Thoracic aorta (tissue), 2 donors: ENCODE measurements around the gene MYO15B. TPM values are rescaled to one million over a fixed set of nuclear protein-coding genes. Genes with fewer than 3 reads are reported as not detected.

Source experiments
- ATAC-seq: fragments of 150-250 bp; one replicate; pipeline ENCODE4 v1.8.0; 2017; ENCODE audit warnings: low read depth; ENCODE audit not compliant: insufficient number of reproducible peaks, low FRiP score
- DNase-seq: peaks from one replicate; pipeline ENCODE4 v3.0.0-alpha.2; 2020; ENCODE audit warnings: low spot score
- H3K27ac ChIP-seq, 2 donors: fragments of 200-600 bp; sonication (generic); 1 replicate in 1 of 2; 2 replicates in 1 of 2; pipeline ENCODE4 v1.5.1; 2016; ENCODE audit warnings: mild to moderate bottlenecking in 2 of 2, moderate library complexity in 2 of 2
- H3K27me3 ChIP-seq: fragments of 200-600 bp; sonication (generic); replicated peaks from 2 replicates; pipeline ENCODE4 v1.6.0; 2016; ENCODE audit warnings: mild to moderate bottlenecking; ENCODE audit not compliant: insufficient read depth
- H3K36me3 ChIP-seq: fragments of 200-600 bp; sonication (generic); one replicate; pipeline ENCODE4 v1.5.1; 2016
- H3K4me1 ChIP-seq, 2 donors: fragments of 200-600 bp; sonication (generic); 1 replicate in 1 of 2; 2 replicates in 1 of 2; pipeline versions ENCODE4 v1.5.1 to v1.6.0; 2016; ENCODE audit warnings: low read depth in 2 of 2, mild to moderate bottlenecking in 1 of 2; ENCODE audit not compliant: control insufficient read depth in 1 of 2
- H3K4me3 ChIP-seq: fragments of 200-600 bp; sonication (generic); 2 replicates; pipeline ENCODE4 v1.5.1; 2016; ENCODE audit warnings: mild to moderate bottlenecking
- H3K9me3 ChIP-seq: fragments of 200-600 bp; sonication (generic); 2 replicates; pipeline ENCODE4 v1.5.1; 2016
- total RNA-seq, 2 donors: library from RNA; depleted of rRNA; stranded (reverse); fragments of >200 nt; gene quantifications; one replicate each; pipeline versions ENCODE4 v1.1.0 to v1.2.3, GENCODE V29; 2016
- TF ChIP-seq, protein P1 (sequence below): fragments of 200-600 bp; sonication (generic); IDR thresholded peaks from one replicate; pipeline ENCODE4 v1.5.1; 2019; ENCODE audit warnings: antibody characterized with exemption

Gene MYO15B
- total RNA-seq, 2 donors from 2014 or later = 103 to 151 TPM

DNA sequence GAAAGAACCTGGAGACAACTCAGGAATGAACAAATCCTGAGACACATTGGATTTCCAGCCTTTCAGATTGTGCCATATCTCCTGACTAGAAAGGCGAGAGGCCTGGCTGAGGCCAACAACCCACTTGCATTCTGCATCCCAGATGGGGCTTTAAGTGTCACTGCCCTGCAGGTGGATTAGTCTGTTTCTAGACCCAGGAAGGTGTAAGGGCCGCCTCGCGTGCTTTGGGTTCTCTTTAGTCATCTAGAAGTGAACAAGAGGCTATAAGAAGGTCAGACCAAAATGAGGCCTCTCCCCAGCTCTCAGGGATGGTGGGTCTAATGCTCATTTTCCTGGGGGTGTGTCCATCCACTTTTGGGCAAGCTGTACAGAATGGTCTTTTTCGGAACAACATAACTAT is 84.4 kb downstream of the MYO15B start:
- Histone ChIP-seq H3K36me3 (peaks cover 39% of the 10 kb centered on the region), H3K27ac (no peak overlapping the region), H3K9me3 (no peaks in the 10 kb centered on the region), H3K4me3 (no peak overlapping the region), H3K27me3 (no peaks in the 10 kb centered on the region), H3K4me1 (peaks cover 10 to 12% of the 10 kb centered on the region in 2 donors)
- DNase-seq (no peak), ATAC-seq (no peak)
- TF ChIP-seq, protein P1, sequence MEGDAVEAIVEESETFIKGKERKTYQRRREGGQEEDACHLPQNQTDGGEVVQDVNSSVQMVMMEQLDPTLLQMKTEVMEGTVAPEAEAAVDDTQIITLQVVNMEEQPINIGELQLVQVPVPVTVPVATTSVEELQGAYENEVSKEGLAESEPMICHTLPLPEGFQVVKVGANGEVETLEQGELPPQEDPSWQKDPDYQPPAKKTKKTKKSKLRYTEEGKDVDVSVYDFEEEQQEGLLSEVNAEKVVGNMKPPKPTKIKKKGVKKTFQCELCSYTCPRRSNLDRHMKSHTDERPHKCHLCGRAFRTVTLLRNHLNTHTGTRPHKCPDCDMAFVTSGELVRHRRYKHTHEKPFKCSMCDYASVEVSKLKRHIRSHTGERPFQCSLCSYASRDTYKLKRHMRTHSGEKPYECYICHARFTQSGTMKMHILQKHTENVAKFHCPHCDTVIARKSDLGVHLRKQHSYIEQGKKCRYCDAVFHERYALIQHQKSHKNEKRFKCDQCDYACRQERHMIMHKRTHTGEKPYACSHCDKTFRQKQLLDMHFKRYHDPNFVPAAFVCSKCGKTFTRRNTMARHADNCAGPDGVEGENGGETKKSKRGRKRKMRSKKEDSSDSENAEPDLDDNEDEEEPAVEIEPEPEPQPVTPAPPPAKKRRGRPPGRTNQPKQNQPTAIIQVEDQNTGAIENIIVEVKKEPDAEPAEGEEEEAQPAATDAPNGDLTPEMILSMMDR = no peak

DNA sequence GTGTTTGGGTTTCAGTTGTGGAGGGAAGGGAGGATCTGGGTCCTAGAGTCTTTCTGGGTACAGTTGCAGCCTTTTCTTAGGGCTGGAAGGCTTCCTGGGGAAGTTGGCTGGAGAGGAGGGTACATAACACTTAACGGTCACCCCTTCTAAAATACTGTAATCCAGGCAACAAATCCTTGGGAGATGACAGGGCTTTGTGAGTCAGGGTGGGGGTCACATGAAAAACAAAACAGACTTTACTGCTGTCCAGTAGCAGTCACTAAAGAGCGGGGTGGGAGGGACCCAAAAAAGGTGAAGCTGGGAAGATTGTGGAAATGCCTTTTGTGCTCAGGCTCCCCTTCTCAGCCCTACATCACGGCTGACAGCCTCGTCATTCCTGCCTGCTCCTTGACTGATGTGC is 85.9 kb downstream of the MYO15B start:
- no peaks in the 10 kb centered on the region for H3K27me3 ChIP-seq
- ATAC-seq = no peak
- no peaks in the 10 kb centered on the region for H3K9me3 ChIP-seq
- no peak overlapping the region for H3K4me3 ChIP-seq
- peaks cover 2 to 4% of the 10 kb centered on the region in 2 donors for H3K4me1 ChIP-seq
- no peak for DNase-seq
- TF ChIP-seq, protein P1 = no peak
- peaks cover 41% of the 10 kb centered on the region for H3K36me3 ChIP-seq
- no peak overlapping the region for H3K27ac ChIP-seq

Other genes starting within 250 kb of the MYO15B start
- gene GRB2, start 182.1 kb upstream of the MYO15B start, total RNA-seq = 100 to 1,000 TPM; 120 to 144 TPM
- 10 to 100 TPM; 57.1 to 83.4 TPM for gene TMEM94, start 131.2 kb upstream of the MYO15B start, total RNA-seq
- 10 to 100 TPM; 26.0 to 32.4 TPM for gene CASKIN2, start 72.3 kb upstream of the MYO15B start, total RNA-seq
- gene TSEN54, start 71.3 kb upstream of the MYO15B start, total RNA-seq = 10 to 100 TPM; 17.1 to 48.6 TPM
- 10 to 100 TPM in 1 of 2 donors, 1 to 10 TPM in 1; 6.4 to 20.0 TPM for gene LLGL2, start 62.1 kb upstream of the MYO15B start, total RNA-seq
- gene SMIM5, start 45.6 kb downstream of the MYO15B start, total RNA-seq = under 1 TPM; 0.27 to 0.28 TPM
- 10 to 100 TPM; 12.6 to 29.9 TPM for gene RECQL5, start 79.4 kb downstream of the MYO15B start, total RNA-seq
- gene SAP30BP, start 79.5 kb downstream of the MYO15B start, total RNA-seq = 10 to 100 TPM; 65.1 to 70.4 TPM
- 10 to 100 TPM; 11.6 to 21.1 TPM for gene ITGB4, start 133.7 kb downstream of the MYO15B start, total RNA-seq
- gene GALK1, start 177.4 kb downstream of the MYO15B start, total RNA-seq = 10 to 100 TPM; 29.6 to 58.3 TPM
- gene UNK, start 197.0 kb downstream of the MYO15B start, total RNA-seq = 10 to 100 TPM; 31.0 to 51.7 TPM